ENCODE data around the gene R3HDM1.
"Not testable (repeated sequence)": the region's sequence is repeated elsewhere in the genome, so short reads cannot be mapped to it uniquely, and the experiment has no call there.

The R3HDM1 gene

DNA sequence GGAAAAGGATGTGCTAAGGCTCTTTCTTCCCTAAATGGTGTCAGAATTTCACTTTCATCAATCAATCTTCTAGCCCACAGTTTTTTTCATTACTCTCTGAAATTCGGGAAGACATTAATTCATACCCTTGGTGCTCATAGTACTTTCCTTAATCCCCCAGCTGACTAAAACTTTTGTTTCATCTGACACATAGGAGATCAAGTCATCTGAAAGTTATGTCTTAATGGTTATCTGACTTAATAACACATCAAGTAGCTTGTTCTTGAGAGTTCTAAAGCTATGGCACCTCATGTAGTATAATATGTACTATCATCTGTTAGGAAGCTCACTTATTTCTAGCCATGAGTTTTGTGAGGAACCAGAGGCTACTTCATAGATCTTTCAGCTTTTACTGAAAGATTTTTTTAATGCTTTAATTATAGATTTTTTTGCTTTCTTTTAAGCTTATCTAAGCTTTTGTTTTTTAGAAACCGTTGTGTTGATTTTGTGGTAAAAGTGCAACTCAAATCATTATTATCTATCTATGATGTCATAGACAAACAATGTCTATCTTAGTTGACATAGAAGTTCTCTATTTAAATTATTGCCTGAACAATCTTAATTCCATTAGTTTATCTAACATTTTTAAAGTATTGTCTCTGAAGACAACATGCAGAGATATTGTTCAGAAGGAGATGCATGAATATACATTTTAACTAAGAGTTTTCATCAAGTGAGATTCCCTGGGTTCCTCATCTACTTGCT is 116.7 kb downstream of the R3HDM1 start:
- no peak for DNase-seq

GRCh38 chr2:135650721-135651120 is 119.4 kb downstream of the R3HDM1 start:
- DNase-seq = no peak

DNA sequence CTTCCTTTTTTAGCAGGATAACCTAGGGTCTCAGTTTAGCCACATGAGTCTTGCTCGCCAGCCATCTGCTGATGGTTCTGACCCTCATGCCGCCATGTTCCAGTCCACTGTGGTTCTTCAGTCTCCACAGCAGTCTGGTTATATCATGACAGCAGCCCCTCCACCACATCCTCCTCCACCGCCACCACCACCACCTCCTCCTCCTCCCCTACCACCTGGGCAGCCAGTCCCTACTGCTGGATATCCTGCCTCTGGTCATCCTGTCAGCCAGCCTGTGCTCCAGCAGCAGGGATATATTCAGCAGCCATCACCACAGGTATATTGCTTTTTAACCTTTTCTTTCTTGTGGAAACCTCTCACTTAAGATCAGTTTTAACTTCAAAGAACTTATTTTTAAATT is 120.4 kb downstream of the R3HDM1 start:
- DNase-seq = no peak

DNA sequence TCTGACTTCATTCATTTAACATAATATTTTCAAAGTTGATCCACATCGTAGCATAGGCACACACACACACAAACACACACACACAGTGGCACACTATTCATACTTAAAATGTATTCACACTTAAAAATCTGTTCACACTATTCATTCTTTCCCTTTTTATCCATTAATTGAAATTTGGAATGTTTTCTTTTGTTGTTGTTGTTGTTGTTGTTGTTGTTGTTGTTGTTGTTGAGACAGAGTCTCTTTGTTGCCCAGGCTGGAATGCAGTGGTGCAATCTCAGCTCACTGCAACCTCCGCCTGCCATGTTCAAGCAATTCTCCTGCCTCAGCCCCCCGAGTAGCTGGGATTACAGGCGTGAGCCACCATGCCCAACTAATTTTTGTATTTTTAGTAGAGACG is 123.0 kb downstream of the R3HDM1 start:
- not testable (repeated sequence) for DNase-seq

GRCh38 chr2:135657806-135658582 is 126.7 kb downstream of the R3HDM1 start:
- no peak for DNase-seq

DNA sequence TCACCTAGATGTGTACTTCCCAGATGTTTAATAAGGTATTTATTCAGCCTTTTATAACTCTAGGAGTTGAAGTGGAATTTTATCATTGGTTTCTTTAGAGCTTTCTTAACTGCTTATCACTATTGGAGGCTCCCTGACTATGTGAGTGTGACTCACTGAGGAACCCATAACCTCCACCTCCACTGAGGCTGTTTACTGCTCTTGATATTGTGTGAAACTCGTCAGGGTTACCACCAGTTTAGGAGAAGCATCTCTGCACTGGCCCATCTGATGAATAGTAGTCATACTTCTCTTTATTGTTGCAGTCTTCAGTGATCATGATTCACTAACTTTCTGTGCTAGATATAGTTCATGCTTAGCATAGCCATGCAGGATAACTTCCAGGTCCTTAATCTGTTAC is 130.8 kb downstream of the R3HDM1 start:
- no peak for DNase-seq

- DNase-seq = no peak
Observed at GRCh38 chr2:135663148-135663700, 131.9 kb downstream of the R3HDM1 start.

DNA sequence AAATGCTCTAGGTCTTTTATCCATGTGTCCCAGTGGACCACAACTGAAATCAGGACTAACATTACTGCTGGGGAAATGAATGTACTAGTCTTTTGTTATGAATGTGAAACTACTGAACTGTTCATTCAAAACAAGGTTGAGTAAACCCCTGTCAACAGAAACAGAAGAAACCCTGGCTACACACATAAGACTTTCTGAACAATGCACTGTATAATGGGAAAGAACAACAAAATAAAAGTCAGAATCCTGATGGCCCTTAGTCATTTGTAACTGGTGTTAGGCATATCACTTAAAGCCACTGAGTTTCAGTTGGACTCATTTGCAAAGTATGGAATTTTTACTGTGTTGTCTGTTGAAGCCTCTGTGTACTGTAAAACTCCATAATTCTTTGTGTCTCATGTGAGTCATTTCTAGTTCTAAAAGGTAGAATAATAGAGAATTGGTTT is 133.4 kb downstream of the R3HDM1 start:
- peak; percentile 86 to 97 for DNase-seq

DNA sequence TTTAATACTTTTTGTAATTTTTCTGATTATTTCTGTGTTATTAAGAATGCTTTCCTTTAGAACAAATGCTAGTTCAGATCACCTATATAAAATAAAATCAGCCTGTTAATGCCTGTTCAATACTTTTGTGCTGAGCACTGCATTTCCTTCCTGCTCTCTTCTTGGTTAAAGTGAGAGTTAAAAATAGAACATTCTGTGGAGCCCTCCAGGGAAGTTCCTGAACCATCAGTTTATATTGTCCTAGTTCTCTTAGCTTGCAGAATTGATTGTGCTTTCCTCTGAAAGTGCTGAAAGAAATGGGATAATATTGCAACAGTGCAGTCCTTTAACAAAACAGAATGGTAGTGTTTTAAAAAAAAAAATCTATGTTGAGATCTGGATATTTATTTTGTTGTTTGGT is 135.8 kb downstream of the R3HDM1 start:
- no peak for DNase-seq

DNA sequence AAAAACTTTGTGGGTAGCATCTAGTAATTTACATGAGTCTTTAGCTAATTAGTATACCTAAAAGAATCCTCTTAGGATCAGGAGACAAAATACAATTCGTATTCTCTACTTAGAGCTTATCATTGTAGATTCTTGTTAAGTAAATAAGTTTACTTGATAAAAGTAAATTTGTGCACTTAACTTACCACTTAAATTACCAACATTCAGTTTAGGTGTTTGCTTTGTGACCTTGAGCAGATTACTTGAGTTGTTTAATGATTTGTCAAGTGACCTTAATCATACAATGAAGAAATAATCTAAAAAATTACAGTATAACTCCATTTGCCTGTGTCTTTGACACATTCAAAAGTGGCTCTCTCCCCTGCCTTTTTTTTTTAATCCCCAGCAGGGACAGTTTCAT is 143.2 kb downstream of the R3HDM1 start:
- no peak for DNase-seq

DNA sequence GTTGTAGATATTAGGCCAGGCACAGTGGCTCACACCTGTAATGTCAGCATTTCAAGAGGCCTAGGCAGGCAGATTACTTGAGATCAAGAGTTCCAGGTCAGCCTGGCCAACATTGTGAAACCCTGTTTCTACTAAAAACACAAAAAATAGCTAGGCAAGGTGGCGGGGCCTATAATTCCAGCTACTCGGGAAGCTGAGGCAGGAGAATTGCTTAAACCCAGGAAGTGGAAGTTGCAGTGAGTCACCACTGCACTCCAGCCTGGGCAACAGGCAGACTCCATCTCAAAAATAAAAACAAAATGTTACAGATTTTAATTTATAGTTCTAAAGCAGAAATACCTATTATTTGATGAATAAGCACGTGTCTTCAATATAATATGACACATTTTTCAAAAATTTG is 144.7 kb downstream of the R3HDM1 start:
- no peak for DNase-seq

GRCh38 chr2:135679125-135679524 is 147.8 kb downstream of the R3HDM1 start:
- DNase-seq = no peak

GRCh38 chr2:135685361-135685760 is 154.1 kb downstream of the R3HDM1 start:
- DNase-seq = no peak

GRCh38 chr2:135688978-135689377 is 157.7 kb downstream of the R3HDM1 start:
- DNase-seq = no peak

DNA sequence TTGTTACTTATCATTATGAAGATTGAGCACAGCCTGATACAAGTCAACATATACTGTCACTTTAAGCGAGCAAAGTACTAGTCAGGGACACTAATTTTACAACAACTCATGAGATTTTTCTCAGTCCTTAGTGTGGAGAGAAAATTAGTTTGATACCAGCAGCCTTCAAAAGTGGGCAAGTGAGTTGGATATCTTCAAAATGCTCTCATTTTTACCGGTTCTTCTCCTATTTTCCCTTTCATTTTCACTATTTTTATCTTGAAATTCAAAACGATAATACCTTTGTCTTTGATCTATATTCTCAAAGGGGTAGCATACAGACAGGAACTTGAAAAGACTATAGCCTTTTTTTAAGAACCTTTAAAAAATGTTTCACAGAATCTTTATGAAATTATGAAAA is 158.4 kb downstream of the R3HDM1 start:
- no peak for DNase-seq

- DNase-seq = no peak
Observed at GRCh38 chr2:135694711-135695110, 163.4 kb downstream of the R3HDM1 start.

DNA sequence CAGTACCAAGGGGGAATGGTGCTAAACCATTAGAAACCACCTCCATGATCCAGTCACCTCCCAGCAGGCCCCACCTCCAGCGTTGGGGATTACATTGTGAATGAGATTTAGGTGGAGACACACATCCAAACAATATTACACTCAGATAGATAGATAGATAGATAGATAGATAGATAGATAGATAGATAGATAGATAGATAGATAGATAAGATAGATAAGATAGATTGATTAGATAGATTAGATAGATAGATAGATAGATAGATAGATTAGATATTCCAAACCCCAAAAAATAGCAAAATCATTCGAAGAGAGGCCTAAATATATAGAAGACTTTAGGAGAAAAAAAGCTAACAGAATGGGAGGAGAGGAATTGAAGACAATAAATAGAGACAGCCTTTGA is 167.6 kb downstream of the R3HDM1 start:
- no peak for DNase-seq

DNA sequence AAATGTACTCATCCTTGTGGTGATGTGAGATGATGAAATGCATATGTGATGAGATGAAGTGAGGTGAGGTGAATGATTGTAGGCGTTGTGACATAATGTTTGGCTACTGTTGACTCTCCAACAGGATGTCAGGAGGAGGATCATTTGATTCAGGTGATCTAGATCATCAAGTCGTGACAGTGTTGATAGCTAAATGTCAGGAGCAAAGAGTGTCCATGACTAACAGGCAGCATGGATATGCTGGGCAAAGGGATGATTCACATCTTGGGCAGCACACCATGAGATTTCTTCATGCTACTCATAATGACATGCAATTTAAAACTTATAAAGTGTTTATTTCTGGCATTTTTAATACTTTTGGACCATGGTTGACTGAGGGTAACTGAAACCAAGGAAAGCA is 170.2 kb downstream of the R3HDM1 start:
- DNase-seq = no peak

DNA sequence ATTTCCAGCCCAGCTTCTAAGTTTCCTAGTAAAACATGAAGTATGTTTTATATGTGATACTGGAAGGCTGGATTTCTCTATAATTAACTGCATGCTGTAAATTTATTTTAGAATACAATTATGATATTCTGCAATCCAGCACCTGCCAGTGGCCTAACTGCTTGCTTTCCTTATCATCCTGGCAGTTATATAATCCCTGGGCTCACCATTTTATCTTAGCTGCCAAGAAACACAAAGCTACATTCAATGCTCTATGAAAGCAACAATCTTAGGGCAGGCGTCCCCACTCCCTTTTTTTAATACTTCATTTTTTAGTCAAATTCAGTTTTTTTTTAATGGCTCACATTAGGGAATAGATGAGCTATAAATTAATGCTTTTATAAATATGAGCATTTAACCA is 172.0 kb downstream of the R3HDM1 start:
- no peak for DNase-seq

DNA sequence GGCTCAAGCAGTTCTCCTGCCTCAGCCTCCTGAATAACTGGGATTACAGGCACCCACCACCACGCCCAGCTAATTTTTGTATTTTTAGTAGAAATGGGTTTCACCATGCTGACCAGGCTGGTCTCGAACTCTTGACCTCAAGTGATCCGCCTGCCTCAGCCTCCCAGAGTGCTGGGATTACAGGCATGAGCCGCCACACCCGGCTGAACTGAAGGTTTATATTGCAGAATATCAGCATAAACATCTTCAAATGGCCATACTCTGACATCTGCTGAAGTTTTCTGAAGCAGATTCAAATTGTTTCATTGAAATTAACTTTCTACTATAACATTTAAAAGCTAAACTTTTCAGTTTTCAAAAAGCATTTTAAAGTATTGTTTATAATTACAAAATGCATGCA is 172.8 kb downstream of the R3HDM1 start:
- not testable (repeated sequence) for DNase-seq

- DNase-seq = no peak
Observed at GRCh38 chr2:135708159-135708558, 176.9 kb downstream of the R3HDM1 start.

DNA sequence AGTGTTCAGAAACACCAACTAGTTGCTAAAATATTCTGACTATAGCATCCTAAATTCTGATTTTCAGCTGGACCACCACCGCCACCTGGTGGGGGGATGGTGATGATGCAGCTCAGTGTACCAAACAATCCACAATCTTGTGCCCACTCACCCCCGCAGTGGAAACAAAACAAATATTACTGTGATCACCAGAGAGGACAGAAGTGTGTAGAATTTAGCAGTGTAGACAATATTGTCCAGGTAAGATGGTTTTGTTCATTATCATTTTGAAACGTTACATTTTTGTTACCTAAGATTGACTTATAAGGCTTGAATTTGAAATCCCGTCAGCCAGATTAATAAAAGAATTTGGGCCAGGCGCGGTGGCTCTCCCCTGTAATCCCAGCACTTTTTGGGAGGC is 178.7 kb downstream of the R3HDM1 start:
- peak in 1 of 2 experiments; percentile 37 for DNase-seq

DNA sequence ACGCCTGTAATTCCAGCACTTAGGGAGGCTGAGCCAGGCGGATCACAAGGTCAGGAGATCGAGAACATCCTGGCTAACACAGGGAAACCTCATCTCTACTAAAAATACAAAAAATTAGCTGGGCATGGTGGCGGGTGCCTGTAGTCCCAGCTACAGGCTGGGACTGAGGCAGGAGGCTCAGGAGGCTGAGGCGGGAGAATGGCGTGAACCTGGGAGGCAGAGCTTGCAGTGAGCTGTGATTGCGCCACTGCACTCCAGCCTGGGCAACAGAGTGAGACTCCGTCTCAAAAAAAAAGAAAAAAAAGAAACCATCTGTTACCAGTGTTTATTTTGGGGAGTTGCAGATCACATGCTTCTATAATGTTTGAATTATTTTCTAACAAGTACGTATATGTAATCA is 183.8 kb downstream of the R3HDM1 start:
- not testable (repeated sequence) for DNase-seq
